Hematopoietic multipotent progenitor cell treated with erythropoietin and hydrocortisone succinate and interleukin-3 and kit ligand, for 6 days (in vitro differentiated cells): ENCODE results near the gene RAPGEF2.
"Not testable (repeated sequence)": the region's sequence is repeated elsewhere in the genome, so short reads cannot be mapped to it uniquely, and the experiment has no call there.

ENCODE experiments used
- DNase-seq: peaks from one replicate; pipeline ENCODE4 v3.0.0-alpha.2; 2015

Gene RAPGEF2

DNA sequence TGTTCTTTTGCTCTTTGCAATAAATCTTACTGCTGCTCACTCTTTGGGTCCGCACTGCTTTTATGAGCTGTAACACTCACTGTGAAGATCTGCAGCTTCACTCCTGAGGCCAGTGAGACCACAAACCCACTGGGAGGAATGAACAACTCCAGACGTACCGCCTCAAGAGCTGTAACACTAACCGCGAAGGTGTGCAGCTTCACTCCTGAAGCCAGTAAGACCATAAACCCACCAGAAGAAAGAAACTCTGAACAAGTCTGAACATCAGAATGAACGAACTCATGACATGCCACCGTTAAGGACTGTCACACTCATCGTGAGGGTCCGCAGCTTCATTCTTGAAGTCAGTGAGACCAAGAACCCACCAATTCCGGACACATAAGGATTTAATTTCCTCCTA, 276.2 kb downstream of the RAPGEF2 start:
- DNase-seq: not testable (repeated sequence)

DNA sequence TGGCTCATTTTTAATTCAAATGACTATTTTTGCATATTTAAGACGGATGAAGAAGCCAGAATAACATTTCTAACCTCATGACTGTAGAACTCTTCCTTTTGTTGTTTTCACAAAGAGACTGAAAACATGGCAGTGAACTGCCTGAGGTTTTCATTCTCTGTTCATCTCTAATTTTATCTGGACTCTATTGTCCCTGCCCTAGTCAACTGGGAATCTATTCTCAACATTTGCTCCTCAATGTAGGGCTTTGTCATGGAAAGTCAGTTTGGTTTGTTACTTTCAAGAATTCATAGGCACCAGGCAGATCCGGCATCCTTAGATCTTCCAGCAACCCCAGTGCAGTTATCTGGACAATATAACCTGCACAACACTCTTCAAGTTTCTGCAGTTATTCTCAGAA, 277.0 kb downstream of the RAPGEF2 start:
- no peak for DNase-seq

DNA sequence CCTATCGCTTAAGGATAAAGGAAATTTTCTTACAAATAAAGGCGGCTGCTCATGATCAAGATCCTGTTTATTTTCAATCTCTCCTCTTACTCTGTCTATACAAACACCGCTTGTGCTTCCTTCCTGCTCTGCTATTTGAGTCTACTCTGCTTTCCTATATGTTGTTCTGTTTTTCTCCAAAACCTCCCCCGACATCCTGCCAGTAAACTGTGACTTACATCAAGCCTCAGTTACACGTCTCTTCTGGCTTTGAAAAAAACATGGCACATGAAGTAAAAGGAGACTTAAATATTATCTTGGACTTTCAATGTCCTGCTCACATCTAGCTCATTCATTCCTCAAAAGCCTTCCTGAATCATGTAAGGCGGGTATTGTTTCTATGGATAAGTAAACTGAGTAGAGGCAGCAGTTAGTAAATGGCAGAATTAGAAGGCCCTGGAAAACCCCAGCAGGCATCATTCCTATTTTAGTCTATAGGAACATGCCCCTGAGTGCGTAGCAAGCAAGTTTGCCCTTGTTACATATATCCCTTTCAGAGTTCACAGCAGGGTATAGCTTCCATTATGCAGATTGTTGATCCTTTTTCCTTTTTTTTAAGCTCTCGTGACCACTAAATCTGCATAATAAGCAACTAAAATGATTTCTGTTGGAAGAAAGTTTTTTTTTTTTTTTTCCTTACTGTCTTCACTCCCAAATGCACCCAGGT, 280.1 kb downstream of the RAPGEF2 start:
- DNase-seq: no peak

DNA sequence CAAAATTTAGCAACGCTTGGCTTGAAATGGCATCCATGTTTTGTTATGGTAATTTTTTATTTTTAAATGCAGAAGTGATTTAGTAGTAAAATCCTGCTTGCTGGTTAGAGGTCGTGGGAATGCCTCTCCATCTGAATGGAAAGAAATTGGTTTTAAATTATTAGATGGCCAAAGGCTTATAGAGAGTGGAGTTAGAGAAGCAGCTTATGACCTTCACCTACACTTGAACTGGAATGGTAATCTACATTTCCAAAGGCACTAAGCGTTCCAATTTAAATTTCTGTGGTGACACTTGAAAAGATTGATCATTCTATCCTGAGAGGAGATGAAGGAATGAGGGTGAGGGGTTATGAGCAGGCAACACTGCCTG, 280.7 kb downstream of the RAPGEF2 start:
- DNase-seq: no peak

DNA sequence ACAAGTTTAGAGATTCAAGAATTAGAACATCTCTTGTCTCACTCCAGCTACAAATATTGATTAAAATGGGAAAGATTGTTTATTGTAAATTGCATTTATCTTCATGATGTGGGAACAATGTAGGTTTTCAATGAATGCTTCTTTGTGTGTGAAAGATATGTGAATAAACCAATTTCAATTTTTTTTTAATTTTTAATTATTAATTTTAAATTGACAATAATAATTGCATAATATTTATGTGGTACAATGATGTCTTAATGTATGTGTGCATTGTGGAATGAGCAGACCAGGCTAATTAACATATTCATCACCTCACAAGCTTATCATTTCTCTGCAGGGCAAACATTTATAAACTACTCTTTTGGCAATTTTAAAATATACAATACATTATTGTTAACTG, 281.1 kb downstream of the RAPGEF2 start:
- DNase-seq: no peak

DNA sequence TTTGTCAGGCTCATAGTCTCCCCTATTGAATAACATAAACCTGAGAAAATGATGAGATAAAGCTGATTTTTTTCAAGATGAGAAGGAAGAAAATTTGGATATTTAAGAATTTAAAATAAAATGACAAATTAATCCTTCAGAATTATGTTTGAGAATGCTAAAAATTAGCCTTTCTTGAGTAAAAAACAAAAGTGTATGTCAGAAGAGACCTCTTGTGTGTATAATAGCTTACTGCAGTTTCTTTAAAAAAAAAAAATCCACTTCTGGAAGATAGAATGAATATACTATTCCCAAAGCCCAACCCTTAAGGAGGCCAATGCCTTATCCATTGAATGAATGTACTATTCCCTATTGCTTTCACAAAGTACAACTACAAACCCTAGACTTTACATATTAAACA, 281.8 kb downstream of the RAPGEF2 start:
- DNase-seq: no peak

DNA sequence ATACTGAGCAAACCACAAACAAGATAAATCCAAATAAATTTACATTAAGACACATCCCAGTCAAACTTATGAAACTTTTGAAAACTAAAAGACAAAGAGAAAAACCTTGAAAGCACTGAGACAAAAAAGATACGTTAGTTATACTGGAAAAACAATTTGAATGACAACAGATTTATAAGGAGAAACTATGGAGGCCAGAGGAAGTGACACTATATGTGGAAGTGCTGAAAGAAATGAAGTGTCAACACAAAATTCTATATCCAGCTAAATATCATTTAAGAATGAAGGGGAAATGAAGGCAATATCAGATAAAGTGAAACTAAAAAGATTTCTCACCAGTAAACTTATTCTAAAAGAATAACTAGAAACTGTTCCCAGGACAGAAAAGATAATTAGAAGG, 283.7 kb downstream of the RAPGEF2 start:
- no peak for DNase-seq

DNA sequence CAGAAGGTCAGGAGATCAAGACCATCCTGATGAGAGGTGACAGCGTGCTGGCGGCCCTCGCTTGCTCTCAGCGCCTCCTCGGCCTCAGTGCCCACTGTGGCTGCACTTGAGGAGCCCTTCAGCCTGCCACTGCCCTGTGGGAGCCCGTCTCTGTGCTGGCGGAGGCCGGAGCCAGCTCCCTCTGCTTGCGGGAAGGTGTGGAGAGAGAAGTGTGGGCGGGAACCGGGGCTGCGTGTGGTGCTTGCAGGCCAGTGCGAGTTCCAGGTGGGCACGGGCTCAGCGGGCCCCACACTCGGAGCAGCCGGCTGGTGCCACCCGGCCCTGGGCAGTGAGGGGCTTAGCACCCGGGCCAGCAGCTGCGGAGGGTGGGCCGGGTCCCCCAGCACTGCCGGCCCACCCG, 286.9 kb downstream of the RAPGEF2 start:
- no peak for DNase-seq

DNA sequence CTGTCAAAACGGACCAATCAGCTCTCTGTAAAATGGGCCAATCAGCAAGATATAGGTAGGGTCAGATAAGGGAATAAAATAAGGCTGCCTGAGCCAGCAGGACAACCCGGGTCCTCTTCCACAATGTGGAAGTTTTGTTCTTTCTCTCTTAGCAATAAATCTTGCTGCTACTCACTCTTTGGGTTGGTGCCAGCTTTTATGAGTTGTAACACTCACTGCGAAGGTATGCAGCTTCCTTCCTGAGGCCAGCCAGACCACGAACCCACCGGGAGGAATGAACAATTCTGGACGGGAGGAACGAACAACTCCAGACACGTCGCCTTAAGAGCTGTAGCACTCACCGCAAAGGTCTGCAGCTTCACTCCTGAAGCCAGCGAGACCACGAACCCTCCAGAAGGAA, 287.8 kb downstream of the RAPGEF2 start:
- peak; percentile 26 for DNase-seq

DNA sequence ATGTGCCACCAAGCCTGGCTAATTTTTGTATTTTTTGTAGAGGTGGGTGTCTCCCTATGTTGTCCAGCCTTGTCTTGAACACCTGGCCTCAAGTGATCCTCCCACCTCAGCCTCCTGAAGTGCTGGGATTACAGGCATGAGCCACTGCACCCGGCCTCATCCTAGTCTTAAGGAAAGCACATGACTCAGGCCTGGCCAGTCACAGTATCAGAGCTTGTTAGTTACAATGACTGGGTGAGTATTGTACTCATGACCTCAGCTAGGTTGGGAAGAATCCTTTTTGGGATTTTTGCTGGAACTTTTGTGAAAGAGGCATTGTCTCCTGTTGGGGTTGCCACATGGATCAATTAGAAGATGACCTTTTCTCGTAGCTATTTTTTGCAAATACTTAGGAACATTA, 292.8 kb downstream of the RAPGEF2 start:
- no peak for DNase-seq

DNA sequence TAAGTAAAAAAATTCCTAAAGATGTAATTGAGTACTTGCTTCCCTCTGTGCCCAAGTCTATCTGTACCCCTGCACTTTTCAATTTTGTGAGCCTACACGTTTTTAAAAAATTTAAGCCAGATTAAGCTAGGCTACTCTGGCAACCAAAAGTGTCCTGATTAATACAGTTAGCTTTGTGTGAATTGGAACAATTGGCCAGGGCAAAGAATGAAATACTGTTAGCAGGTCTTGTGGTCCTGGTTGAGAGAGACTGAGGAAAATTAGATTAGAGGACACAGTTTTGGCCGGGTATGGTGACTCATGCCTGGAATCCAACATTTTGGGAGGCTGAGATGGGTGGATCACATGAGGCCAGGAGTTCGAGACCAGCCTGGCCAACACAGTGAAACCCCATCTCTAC, 293.3 kb downstream of the RAPGEF2 start:
- no peak for DNase-seq

DNA sequence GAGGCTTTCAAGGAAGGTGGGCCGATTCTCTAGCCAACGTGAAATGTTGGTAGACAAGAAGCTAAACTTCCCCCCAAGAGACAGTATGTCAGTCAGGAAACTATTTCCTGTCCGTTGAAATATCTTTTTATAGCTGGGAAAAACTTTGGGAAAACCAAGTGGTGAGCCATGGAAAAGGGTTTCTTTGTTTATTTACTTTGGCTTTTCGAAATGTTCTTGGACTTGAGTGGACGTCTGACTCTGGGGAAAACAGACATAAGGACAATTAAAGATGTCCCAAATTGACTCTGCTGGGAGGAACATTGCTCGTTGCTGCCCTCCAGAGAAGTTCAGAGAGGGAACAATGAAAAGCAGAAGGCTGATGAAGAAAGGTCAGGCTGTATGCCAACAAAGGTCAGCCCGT, 295.4 kb downstream of the RAPGEF2 start:
- DNase-seq: no peak

DNA sequence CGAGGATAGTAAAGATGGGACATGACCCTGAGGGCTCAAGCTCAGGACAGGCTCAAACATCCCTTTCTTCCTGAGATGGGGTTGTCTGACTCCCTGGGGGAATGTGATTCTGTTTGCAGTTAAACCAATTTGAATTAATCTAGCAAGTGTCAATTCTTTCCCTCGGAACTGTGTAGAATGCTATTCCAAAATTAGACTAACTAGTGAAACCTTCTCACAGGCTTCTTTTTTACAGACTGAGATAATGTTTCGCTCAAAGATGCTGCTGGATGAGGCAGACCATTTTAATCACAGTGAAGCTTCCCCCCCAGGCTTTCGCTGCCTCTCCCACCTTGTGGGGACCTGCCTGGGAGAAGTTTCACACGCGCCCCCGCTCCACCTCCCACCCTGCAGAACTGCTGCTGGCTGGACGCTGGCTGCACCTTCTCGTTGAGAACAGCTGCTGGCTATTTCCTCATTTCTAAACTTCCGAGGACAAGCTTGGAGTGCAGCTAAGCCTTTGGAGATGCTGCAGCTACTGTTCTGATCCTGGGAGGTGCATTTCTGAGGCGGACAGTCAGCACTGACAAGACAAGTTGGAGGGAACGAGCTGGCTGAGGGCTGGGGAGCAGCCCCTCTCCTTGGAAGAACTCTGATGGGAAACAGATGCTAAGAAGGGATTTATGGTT, 297.8 kb downstream of the RAPGEF2 start:
- DNase-seq: peak; percentile 13

DNA sequence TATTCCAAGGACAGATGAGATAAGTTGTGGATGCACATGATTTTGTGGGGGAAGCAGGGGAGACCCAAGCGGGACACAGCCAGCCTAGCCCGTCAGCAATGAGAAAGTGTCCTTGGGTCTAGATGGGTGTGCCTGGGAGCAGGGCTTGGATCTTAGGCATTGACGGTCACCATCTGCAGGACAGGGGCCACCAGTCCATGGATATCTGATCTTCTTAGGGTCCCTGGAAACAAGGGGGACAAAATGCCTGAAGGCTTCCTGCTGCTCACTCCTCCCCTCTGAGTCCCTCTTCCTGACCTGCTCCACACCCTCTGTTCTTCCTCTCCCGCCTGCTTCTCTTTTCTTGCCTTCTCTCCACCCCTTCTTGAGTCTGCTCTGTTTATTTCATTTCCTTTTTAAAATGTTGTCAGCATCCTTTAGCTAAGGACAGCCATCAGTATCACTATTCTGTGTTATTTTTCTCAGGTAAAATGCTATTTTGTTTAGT, 298.4 kb downstream of the RAPGEF2 start:
- peak; percentile 15 for DNase-seq

DNA sequence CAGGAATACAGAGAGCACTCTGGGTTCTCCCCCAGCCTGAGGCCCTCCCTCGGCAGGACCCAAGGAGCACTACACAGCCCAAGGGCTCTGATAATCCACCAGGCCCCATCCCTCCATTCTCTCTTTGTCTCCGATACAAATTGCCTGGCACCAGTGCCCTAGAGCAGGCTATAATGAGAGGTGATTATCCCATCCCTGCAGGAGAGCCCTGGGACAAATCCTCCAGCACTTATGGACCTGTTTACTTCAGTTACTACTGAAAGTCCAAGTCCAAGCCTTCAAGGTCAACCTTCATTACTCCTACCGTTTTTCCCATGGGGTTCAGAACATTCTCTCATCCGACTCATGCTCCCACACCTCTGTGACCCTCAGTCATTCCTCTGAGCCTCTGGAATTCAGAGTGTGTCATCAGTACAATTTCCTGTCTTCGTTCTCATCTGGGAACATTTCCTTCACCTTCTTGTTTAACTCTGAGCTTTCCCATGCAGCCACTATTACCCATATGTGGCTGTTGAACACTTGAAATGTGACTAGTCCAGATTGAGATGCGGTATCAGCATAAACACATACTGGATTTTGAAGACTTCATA, 299.0 kb downstream of the RAPGEF2 start:
- no peak for DNase-seq
